GM12878 (cell line): ENCODE results near the gene TCF20. TPM values are rescaled to one million over a fixed set of nuclear protein-coding genes. Genes with fewer than 3 reads are reported as not detected.

Source experiments
- ATAC-seq: fragments of 200-7000 bp; cut with Tn5 transposase; 3 replicates; pipeline ENCODE4 v1.9.1; 2020; ENCODE audit warnings: mild to moderate bottlenecking, moderate library complexity
- BruUV-seq: library from RNA; stranded (reverse); fragments of 400-500 nt; replicated peaks from 2 replicates; lab custom pipeline; 2021; lab: Mats Ljungman, UMichigan
- CTCF ChIA-PET: fragments of 300-600 bp; sonication (Branson Sonifier 250); formaldehyde crosslinking; extraction: SDS; loops from one replicate; lab custom pipeline; 2021; ENCODE audit warnings: inconsistent platforms; lab: Yijun Ruan, JAX
- POLR2A ChIA-PET: fragments of 350-600 bp; formaldehyde crosslinking; extraction: SDS; loops from one replicate; lab custom pipeline; 2021; ENCODE audit warnings: inconsistent platforms; lab: Charles Lee
- RAD21 ChIA-PET: fragments of 300-600 bp; sonication (Branson Sonifier 250); formaldehyde crosslinking; loops from one replicate; lab custom pipeline; 2023; ENCODE audit warnings: antibody characterized with exemption; ENCODE audit not compliant: unreplicated experiment; lab: Charles Lee
- SMC1A ChIA-PET: fragments of 300-600 bp; sonication (Branson Sonifier 250); formaldehyde crosslinking; loops from one replicate; lab custom pipeline; 2023; ENCODE audit not compliant: unreplicated experiment, uncharacterized antibody; lab: Charles Lee
- DNase-seq: peaks from one replicate; pipeline ENCODE4 v3.0.0-alpha.2; 2011; ENCODE audit warnings: low read depth, low spot score
- FAIRE-seq: peaks from 3 replicates; lab custom pipeline; 2011; peaks lifted over from hg19 to GRCh38; lab: Jason Lieb, UNC
- H2AFZ ChIP-seq: 2 replicates; pipeline ENCODE4 v1.6.0; 2011; ENCODE audit warnings: low read depth, low read length, control low read depth; ENCODE audit not compliant: control insufficient read depth
- H3K27ac ChIP-seq: 2 replicates; pipeline ENCODE4 v1.5.1; 2011; ENCODE audit warnings: control low read depth; ENCODE audit not compliant: control insufficient read depth, insufficient read depth
- H3K27me3 ChIP-seq, 2 experiments: replicated peaks in 1 of 2; 2 replicates each; pipeline versions ENCODE4 v1.6.0 to v1.6.1; 2011; ENCODE audit warnings: low read length in 1 of 2; ENCODE audit not compliant: control insufficient read depth in 2 of 2, insufficient read depth in 2 of 2
- H3K36me3 ChIP-seq, 2 experiments: 2 replicates each; pipeline ENCODE4 v1.5.1; 2011; ENCODE audit warnings: low read length in 1 of 2; ENCODE audit not compliant: control insufficient read depth in 2 of 2, insufficient read depth in 2 of 2
- H3K4me1 ChIP-seq: 2 replicates; pipeline ENCODE4 v1.6.1; 2011; ENCODE audit warnings: mild to moderate bottlenecking, low read length, moderate library complexity, mixed read lengths; ENCODE audit not compliant: control insufficient read depth, insufficient read depth
- H3K4me2 ChIP-seq: 2 replicates; pipeline ENCODE4 v1.6.0; 2011; ENCODE audit warnings: control low read depth; ENCODE audit not compliant: control insufficient read depth, insufficient read depth
- H3K4me3 ChIP-seq: fragments of 200-600 bp; sonication (generic); 2 replicates; pipeline ENCODE4 v1.5.1; 2016
- H3K79me2 ChIP-seq: 2 replicates; pipeline ENCODE4 v1.6.0; 2011; ENCODE audit warnings: low read length; ENCODE audit not compliant: control insufficient read depth, insufficient read depth
- H3K9ac ChIP-seq: 2 replicates; pipeline ENCODE4 v1.8.0; 2011; ENCODE audit warnings: low read length, control low read depth, mixed read lengths; ENCODE audit not compliant: control insufficient read depth, insufficient read depth
- H3K9me3 ChIP-seq: replicated peaks from 3 replicates; pipeline ENCODE4 v1.5.1; 2011; ENCODE audit warnings: mild to moderate bottlenecking, low read length; ENCODE audit not compliant: control insufficient read depth, insufficient read depth
- H4K20me1 ChIP-seq: 2 replicates; pipeline ENCODE4 v1.6.0; 2011; ENCODE audit not compliant: control insufficient read depth, insufficient read depth
- MEF2A ChIP-seq: IDR thresholded peaks from 2 replicates; pipeline ENCODE4 v1.6.1; 2011; ENCODE audit warnings: low read depth, mild to moderate bottlenecking, low read length, moderate library complexity; ENCODE audit not compliant: insufficient read depth
- NR2C1 ChIP-seq: fragments of 450-650 bp; IDR thresholded peaks from 2 replicates; pipeline ENCODE4 v1.6.1; 2017; ENCODE audit warnings: antibody characterized with exemption, mild to moderate bottlenecking, moderate library complexity
- PAX5 ChIP-seq: IDR thresholded peaks from 2 replicates; pipeline ENCODE4 v1.6.1; 2011; ENCODE audit warnings: low read depth, low read length, borderline replicate concordance
- PAX8 ChIP-seq: fragments of 450-650 bp; IDR thresholded peaks from 2 replicates; pipeline ENCODE4 v1.6.1; 2017; ENCODE audit warnings: mild to moderate bottlenecking, moderate library complexity
- YBX1 ChIP-seq: fragments of 450-650 bp; IDR thresholded peaks from 2 replicates; pipeline ENCODE4 v1.6.1; 2016; ENCODE audit warnings: antibody characterized with exemption
- WGBS: methylation state at CpG from one replicate; pipeline ENCODE4 v1.1.6; 2016; ENCODE audit warnings: low lambda C conversion rate; ENCODE audit not compliant: insufficient replicate concordance, insufficient coverage; ENCODE audit errors: missing lambda C conversion rate; 5-methylcytosine and 5-hydroxymethylcytosine counted together
- in situ Hi-C: fragments of 300-500 bp; cut with MboI; formaldehyde crosslinking; loops from 9 replicates; pipeline ENCODE4 v1.14.3; 2018; ENCODE audit warnings: mixed read lengths
- intact Hi-C: fragments of 100-400 bp; cut with micrococcal nuclease; formaldehyde crosslinking; loops from one replicate; pipeline ENCODE4 v1.14.2; 2022; ENCODE audit not compliant: unreplicated experiment
- polyA plus RNA-seq, 11 experiments: library from polyadenylated mRNA; depleted of rRNA in 4 of 11; unstranded in 6 of 11; stranded (reverse) in 5 of 11; fragments of >200 nt; fragmentation: Nextera tagmentation in 4 of 11; fragmentation: Illumina TruSeq in 1 of 11; extraction: Ambion mirVana in 4 of 11; extraction: Trizol in 1 of 11; gene quantifications; 1 replicate in 1 of 11; 2 replicates in 10 of 11; pipeline versions ENCODE4 v1.2.1 to v1.2.3, GENCODE V29; 2011 to 2016; ENCODE audit warnings: inconsistent platforms in 2 of 11, missing spikeins in 2 of 11, low read depth in 1 of 11
- total RNA-seq, 4 experiments: library from RNA; depleted of rRNA in 3 of 4; stranded (reverse); fragments of >200 nt in 3 of 4; fragmentation: Illumina TruSeq in 1 of 4; extraction: Trizol in 1 of 4; gene quantifications; 2 replicates each; pipeline versions ENCODE4 v1.2.1 to v1.2.3, GENCODE V29; 2013 to 2021
- TF ChIP-seq, protein P1 (sequence below): fragments of 150-350 bp; IDR thresholded peaks from 2 replicates; pipeline ENCODE4 v1.6.1; 2014; ENCODE audit warnings: mild to moderate bottlenecking, low read depth, low read length
- TF ChIP-seq, protein P2 (sequence below): IDR thresholded peaks from 2 replicates; pipeline ENCODE4 v1.6.1; 2011; ENCODE audit warnings: low read depth, low read length, improper control_type of control experiment, borderline replicate concordance
- TF ChIP-seq, protein P3 (sequence below): fragments of 450-650 bp; IDR thresholded peaks from 2 replicates; pipeline ENCODE4 v1.6.1; 2018; ENCODE audit warnings: borderline replicate concordance, mild to moderate bottlenecking; ENCODE audit not compliant: partially characterized antibody
- TF ChIP-seq, protein P4 (sequence below): IDR thresholded peaks from 2 replicates; pipeline ENCODE4 v1.6.1; 2012; ENCODE audit warnings: improper control_type of control experiment, low read depth, low read length; ENCODE audit not compliant: insufficient replicate concordance

The TCF20 gene
- total and polyA plus RNA-seq, 10 of the 15 experiments (the other 5 are each of a cell fraction or from before 2014, with no cell fraction given): 0.64 to 52.9 (median 22.6) TPM

DNA sequence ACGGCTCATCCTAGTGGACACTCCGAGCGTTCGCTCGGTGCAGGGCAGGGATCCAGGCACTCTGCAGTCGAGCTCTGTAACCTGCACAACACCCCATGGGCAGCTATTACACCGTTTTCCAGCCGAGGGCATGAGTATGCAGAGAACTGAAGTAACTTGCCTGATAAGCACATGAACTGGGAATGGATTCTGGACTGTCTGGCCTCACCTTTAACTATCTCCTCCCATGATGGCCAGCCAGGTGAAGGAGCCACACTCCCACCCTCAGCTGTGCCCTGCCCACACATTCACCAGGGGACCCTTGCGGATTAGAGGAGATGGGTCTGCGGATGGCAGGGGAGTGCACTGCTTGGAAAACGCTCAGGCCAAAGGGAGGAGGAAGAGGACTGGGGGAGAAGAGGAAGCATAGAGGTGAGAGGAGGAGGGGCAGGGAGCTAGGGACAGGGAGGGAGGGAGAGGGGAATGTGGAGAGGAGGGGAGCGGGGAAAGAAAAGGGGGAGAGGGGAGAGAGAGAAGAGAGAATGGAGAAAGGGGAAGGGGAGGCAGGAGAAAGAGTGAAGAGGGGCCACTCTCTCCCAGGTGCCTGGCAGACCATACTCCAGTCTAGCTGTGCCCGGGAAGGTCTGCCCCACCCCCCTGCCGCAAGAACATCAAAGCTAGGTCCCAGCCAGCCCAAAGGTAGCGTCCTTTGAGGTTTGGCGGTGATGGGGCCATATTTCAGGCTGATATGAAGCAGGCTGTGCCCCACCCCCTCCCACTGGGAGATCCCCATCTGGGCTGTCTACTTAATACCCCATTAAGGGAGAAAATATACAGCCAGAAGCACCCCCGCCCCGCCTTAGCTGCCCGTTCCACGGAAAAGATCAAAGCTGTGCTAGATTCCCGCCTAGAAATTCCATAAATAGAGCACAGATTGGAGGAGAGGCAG is 33.2 kb upstream of the TCF20 start (continued):
- TF ChIP-seq, protein P1, sequence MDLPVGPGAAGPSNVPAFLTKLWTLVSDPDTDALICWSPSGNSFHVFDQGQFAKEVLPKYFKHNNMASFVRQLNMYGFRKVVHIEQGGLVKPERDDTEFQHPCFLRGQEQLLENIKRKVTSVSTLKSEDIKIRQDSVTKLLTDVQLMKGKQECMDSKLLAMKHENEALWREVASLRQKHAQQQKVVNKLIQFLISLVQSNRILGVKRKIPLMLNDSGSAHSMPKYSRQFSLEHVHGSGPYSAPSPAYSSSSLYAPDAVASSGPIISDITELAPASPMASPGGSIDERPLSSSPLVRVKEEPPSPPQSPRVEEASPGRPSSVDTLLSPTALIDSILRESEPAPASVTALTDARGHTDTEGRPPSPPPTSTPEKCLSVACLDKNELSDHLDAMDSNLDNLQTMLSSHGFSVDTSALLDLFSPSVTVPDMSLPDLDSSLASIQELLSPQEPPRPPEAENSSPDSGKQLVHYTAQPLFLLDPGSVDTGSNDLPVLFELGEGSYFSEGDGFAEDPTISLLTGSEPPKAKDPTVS: no peak
- no peak for TF ChIP-seq MEF2A
- TF ChIP-seq YBX1: no peak

DNA sequence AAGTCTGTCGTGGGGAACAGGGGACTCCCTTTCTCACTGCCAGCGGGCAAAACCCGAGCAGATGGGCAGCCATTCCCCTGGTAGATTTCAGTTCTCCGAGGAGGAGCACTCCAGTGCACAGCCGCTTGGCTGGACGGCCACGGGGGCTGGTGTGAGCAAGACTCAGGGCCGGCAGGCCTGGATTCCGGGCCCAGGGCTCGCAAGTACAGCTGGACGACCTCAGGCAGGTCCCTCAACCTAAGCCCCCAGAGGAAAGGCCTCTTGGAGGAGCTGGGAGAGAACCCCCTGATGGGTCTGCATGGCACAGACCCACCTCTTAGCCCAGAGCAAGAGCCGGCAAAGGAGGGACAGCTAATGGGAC is 31.3 kb upstream of the TCF20 start:
- ATAC-seq: no peak
- RAD21 ChIA-PET: no interaction called here
- Histone ChIP-seq H3K4me2 (no peak overlapping the region), H3K36me3 (no peaks in the 10 kb centered on the region), H3K27ac (no peak overlapping the region), H3K79me2 (no peaks in the 10 kb centered on the region), H3K27me3 (no peaks in the 10 kb centered on the region), H3K4me1 (peaks cover 22% of the 10 kb centered on the region), H4K20me1 (no peaks in the 10 kb centered on the region), H3K4me3 (no peak overlapping the region), H2AFZ (no peak overlapping the region)
- BruUV-seq: no TSS peak
- 50% methylated on average over 12 of the region's 12 CpGs for WGBS
- DNase-seq: no peak
- intact Hi-C loops (no loop called here), in situ Hi-C loops (no loop called here)
- SMC1A ChIA-PET: no interaction called here
- TF ChIP-seq, protein P2, sequence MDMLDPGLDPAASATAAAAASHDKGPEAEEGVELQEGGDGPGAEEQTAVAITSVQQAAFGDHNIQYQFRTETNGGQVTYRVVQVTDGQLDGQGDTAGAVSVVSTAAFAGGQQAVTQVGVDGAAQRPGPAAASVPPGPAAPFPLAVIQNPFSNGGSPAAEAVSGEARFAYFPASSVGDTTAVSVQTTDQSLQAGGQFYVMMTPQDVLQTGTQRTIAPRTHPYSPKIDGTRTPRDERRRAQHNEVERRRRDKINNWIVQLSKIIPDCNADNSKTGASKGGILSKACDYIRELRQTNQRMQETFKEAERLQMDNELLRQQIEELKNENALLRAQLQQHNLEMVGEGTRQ: no peak
- TF ChIP-seq NR2C1: no peak
- TF ChIP-seq PAX8: no peak
- TF ChIP-seq, protein P3, sequence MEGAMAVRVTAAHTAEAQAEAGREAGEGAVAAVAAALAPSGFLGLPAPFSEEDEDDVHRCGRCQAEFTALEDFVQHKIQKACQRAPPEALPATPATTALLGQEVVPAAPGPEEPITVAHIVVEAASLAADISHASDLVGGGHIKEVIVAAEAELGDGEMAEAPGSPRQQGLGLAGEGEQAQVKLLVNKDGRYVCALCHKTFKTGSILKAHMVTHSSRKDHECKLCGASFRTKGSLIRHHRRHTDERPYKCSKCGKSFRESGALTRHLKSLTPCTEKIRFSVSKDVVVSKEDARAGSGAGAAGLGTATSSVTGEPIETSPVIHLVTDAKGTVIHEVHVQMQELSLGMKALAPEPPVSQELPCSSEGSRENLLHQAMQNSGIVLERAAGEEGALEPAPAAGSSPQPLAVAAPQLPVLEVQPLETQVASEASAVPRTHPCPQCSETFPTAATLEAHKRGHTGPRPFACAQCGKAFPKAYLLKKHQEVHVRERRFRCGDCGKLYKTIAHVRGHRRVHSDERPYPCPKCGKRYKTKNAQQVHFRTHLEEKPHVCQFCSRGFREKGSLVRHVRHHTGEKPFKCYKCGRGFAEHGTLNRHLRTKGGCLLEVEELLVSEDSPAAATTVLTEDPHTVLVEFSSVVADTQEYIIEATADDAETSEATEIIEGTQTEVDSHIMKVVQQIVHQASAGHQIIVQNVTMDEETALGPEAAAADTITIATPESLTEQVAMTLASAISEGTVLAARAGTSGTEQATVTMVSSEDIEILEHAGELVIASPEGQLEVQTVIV: no peak
- no peak for TF ChIP-seq PAX5
- TF ChIP-seq, protein P4, sequence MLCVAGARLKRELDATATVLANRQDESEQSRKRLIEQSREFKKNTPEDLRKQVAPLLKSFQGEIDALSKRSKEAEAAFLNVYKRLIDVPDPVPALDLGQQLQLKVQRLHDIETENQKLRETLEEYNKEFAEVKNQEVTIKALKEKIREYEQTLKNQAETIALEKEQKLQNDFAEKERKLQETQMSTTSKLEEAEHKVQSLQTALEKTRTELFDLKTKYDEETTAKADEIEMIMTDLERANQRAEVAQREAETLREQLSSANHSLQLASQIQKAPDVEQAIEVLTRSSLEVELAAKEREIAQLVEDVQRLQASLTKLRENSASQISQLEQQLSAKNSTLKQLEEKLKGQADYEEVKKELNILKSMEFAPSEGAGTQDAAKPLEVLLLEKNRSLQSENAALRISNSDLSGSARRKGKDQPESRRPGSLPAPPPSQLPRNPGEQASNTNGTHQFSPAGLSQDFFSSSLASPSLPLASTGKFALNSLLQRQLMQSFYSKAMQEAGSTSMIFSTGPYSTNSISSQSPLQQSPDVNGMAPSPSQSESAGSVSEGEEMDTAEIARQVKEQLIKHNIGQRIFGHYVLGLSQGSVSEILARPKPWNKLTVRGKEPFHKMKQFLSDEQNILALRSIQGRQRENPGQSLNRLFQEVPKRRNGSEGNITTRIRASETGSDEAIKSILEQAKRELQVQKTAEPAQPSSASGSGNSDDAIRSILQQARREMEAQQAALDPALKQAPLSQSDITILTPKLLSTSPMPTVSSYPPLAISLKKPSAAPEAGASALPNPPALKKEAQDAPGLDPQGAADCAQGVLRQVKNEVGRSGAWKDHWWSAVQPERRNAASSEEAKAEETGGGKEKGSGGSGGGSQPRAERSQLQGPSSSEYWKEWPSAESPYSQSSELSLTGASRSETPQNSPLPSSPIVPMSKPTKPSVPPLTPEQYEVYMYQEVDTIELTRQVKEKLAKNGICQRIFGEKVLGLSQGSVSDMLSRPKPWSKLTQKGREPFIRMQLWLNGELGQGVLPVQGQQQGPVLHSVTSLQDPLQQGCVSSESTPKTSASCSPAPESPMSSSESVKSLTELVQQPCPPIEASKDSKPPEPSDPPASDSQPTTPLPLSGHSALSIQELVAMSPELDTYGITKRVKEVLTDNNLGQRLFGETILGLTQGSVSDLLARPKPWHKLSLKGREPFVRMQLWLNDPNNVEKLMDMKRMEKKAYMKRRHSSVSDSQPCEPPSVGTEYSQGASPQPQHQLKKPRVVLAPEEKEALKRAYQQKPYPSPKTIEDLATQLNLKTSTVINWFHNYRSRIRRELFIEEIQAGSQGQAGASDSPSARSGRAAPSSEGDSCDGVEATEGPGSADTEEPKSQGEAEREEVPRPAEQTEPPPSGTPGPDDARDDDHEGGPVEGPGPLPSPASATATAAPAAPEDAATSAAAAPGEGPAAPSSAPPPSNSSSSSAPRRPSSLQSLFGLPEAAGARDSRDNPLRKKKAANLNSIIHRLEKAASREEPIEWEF: no peak
- TF ChIP-seq, all 136 proteins: peak for 0
- no peaks in the 10 kb centered on the region for H3K9me3 ChIP-seq
- no peak for FAIRE-seq
- H3K9ac ChIP-seq: no peak overlapping the region
- POLR2A ChIA-PET: no interaction called here
- CTCF ChIA-PET: interaction anchor here (1.5 kb wide), 1 partner anchor 23 kb away, joined by 5 read pairs; no protein-coding TSS in a partner anchor
